ENCODE measurements around the gene RPLP1.

DNA sequence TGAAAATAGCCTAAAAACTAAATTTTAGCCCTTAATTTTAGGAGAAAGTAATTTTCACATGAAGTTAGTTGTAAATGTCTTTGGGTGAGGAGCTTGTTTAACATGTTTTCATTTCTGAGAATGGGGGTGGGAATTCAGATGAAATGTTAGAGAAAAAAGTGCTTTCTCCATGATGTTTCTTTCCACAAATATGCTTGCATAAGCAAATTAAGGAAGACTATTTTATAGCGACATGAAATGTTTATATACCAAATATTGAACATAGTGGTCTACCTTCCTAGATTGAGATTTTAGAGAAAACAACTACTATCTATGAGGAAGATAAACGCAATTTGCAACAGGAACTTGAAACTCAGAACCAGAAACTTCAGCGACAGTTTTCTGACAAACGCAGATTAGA lies 13.0 kb upstream of the RPLP1 start:
- TF ChIP-seq, protein P1, sequence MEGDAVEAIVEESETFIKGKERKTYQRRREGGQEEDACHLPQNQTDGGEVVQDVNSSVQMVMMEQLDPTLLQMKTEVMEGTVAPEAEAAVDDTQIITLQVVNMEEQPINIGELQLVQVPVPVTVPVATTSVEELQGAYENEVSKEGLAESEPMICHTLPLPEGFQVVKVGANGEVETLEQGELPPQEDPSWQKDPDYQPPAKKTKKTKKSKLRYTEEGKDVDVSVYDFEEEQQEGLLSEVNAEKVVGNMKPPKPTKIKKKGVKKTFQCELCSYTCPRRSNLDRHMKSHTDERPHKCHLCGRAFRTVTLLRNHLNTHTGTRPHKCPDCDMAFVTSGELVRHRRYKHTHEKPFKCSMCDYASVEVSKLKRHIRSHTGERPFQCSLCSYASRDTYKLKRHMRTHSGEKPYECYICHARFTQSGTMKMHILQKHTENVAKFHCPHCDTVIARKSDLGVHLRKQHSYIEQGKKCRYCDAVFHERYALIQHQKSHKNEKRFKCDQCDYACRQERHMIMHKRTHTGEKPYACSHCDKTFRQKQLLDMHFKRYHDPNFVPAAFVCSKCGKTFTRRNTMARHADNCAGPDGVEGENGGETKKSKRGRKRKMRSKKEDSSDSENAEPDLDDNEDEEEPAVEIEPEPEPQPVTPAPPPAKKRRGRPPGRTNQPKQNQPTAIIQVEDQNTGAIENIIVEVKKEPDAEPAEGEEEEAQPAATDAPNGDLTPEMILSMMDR (IDR thresholded peaks at IDR 0.05; ENCODE audit: low read depth, low read length): no peak
- TF ChIP-seq EZH2phosphoT487 (IDR thresholded peaks at IDR 0.05; ENCODE audit: low read depth): no peak
